ENCODE results near the gene ENDOD1. TPM values are rescaled to one million over a fixed set of nuclear protein-coding genes. Genes with fewer than 3 reads are reported as not detected.

The ENDOD1 gene
- total RNA-seq, 1 experiment from 2014 or later = 28.2 TPM

GRCh38 chr11:95100856-95101507, 11.3 kb downstream of the ENDOD1 start:
- ChIA-PET POLR2A (no interaction called here), CTCF (no interaction called here)
- intact Hi-C loops (cut with micrococcal nuclease; ENCODE audit: unreplicated experiment) = no loop called here
- in situ Hi-C loops (cut with HindIII; ENCODE audit: low pct_unique_long_range_greater_than_20kb, low sequenced_read_pairs) = no loop called here
- H3K27me3 ChIP-seq (ENCODE audit: control insufficient read depth, insufficient read depth, low read length) = no peaks in the 10 kb centered on the region
- no peaks in the 10 kb centered on the region for H3K9me3 ChIP-seq (ENCODE audit: control insufficient read depth, insufficient read depth, low read depth, low read length)
- TF ChIP-seq REST (IDR thresholded peaks at IDR 0.05; ENCODE audit: insufficient read depth in 1 of 2, low read depth in 2 of 2, low read length in 1 of 2) (no peak), TCF7L2 (IDR thresholded peaks at IDR 0.05; ENCODE audit: low read depth, low read length) (no peak), POLR2AphosphoS5 (IDR thresholded peaks at IDR 0.05; ENCODE audit: low read depth, low read length) (no peak), CTCF (IDR thresholded peaks at IDR 0.05) (no peak), SIN3A (IDR thresholded peaks at IDR 0.05; ENCODE audit: borderline replicate concordance, insufficient read depth, low read depth, low read length) (no peak)
- DNase-seq (ENCODE audit: low read depth, low spot score) = no peak
- H3K27ac ChIP-seq (ENCODE audit: low read length) = no peak overlapping the region
- BruUV-seq (replicated peaks) = no TSS peak
- H3K4me1 ChIP-seq (ENCODE audit: control insufficient read depth, insufficient read depth, low read length) = peaks cover 5% of the 10 kb centered on the region; the same call in 1 of the 2 replicates
- no peak for ATAC-seq
- no peaks in the 10 kb centered on the region for H3K36me3 ChIP-seq (ENCODE audit: control insufficient read depth, insufficient read depth, low read length)
- no peak overlapping the region for H3K4me3 ChIP-seq (ENCODE audit: low read depth in 2 of 2, low read length in 2 of 2)

- Histone ChIP-seq H3K4me1 (ENCODE audit: control insufficient read depth, insufficient read depth, low read length) (peaks cover 5% of the 10 kb centered on the region; the same call in 1 of the 2 replicates), H3K9me3 (ENCODE audit: control insufficient read depth, insufficient read depth, low read depth, low read length) (no peaks in the 10 kb centered on the region), H3K27ac (ENCODE audit: low read length) (no peak overlapping the region), H3K36me3 (ENCODE audit: control insufficient read depth, insufficient read depth, low read length) (no peaks in the 10 kb centered on the region), H3K27me3 (ENCODE audit: control insufficient read depth, insufficient read depth, low read length) (no peaks in the 10 kb centered on the region), H3K4me3 (ENCODE audit: low read depth in 2 of 2, low read length in 2 of 2) (no peak overlapping the region)
- DNase-seq (ENCODE audit: low read depth, low spot score) = no peak
- in situ Hi-C loops (cut with HindIII; ENCODE audit: low pct_unique_long_range_greater_than_20kb, low sequenced_read_pairs) (no loop called here), intact Hi-C loops (cut with micrococcal nuclease; ENCODE audit: unreplicated experiment) (no loop called here)
- ATAC-seq = no peak
- TF ChIP-seq CTCF (IDR thresholded peaks at IDR 0.05) = no peak
- BruUV-seq (replicated peaks) = no TSS peak
- ChIA-PET CTCF (no interaction called here), POLR2A (interaction anchor here (0.7 kb wide), 1 partner anchor 9 kb away, joined by 9 read pairs; no protein-coding TSS in a partner anchor)
Observed at GRCh38 chr11:95101935-95102334, 12.3 kb downstream of the ENDOD1 start.
